Measurements from ENCODE around the gene DHTKD1.
"Not testable (repeated sequence)": the region's sequence is repeated elsewhere in the genome, so short reads cannot be mapped to it uniquely, and the experiment has no call there.

The DHTKD1 gene

DNA sequence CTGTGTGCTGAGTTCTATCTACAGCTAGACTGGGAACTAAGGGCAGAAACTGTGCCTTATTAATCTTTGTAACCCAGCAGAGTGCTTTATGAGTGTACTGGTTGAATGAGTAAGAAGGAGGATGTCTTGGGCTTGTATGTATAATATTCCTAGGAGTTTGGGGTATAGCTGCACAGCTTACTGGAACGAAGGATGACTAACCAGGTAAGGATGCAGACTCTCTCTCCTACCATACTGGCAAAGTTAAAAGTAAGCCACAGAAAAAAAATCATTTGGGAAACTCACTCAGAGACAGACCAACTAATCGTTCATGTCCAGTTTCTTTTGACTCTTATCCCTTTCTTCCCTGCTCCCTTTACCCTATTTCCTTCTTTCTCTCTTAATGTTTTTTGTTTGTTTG lies 1.4 kb upstream of the DHTKD1 start:
- DNase-seq (ENCODE audit: low spot score), result no peak

DNA sequence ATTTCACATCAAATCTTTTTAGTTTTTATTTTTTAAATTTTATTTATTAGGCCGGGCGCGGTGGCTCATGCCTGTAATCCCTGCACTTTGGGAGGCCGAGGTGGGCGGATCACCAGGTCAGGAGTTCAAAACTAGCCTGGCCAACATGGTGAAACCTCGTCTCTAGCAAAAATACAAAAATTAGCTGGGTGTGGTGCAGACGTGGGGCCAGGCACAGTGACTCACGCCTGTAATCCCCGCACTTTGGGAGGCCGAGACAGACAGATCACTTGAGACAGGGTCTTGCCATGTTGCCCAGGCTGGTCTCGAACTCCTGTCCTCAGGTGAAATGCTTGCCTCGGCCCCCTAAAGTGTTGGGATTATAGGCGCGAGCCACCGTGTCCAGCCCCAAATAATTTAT lies 2.7 kb downstream of the DHTKD1 start:
- DNase-seq (ENCODE audit: low spot score), result not testable (repeated sequence)

DNA sequence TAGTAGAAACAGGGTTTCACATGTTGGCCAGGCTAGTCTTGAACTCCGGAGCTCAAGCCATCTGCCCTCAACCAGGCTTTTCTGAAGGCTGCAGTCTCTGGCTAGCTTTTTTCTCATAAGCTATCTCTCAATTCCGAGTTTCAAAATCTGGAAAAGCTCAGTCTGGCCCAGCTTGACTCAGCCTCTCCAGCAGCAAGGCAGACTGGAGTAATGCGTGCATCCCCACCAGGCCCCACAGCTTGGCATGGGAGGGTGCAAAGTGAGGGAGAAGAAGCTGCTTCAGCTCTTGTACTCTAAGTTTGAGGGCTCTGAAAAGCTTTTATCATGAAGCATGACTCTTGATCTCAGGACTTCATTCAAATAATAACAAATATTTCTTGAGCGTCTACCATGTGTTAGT lies 4.8 kb downstream of the DHTKD1 start:
- no peak for DNase-seq (ENCODE audit: low spot score)

DNA sequence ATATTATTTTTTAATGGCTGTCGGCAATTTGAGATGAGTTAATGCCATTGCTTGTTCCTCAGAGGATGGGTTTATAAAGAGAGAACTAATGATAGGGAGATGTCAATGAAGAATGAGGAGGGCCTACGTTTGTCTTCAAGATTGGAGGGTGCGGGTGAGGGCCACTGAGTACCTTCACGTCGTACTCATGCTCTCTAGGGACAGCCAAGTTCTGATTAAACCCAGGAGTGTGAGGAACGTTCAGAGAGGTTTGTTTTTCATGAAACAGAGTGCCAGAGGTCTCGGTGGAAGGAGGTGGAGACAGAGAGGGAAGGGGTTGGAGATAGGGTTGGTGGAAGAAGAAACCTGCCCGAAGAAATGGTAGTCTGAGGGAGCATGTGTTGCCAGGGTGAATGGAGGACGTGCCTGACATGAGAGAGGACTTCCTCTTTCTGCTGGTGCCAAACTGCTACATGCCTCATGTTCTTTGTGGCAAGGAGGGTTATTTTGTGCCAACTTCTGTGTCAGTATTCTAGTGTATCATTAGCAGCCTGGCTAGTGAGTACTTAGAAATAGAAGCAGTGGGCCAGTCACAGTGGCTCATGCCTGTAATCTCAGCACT lies 8.9 kb downstream of the DHTKD1 start:
- no peak for DNase-seq (ENCODE audit: low spot score)

DNA sequence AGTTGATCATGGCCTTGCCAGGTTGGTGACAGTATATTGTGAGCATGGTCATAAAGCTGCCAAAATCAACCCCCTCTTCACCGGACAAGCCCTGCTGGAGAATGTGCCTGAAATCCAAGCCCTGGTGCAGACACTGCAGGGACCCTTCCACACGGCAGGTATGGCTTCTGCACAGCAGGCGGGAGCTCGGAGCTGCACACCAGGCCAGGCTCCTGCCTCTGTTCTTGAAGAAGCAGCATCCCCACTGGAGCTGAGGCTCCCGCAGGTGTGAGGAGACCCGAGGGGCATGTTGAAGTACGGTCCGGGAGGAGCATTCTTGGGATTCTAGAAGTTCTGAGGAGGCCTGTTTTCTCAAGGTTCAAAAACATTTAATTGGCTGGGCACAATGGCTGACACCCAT lies 12.7 kb downstream of the DHTKD1 start:
- DNase-seq (ENCODE audit: low spot score), result no peak

DNA sequence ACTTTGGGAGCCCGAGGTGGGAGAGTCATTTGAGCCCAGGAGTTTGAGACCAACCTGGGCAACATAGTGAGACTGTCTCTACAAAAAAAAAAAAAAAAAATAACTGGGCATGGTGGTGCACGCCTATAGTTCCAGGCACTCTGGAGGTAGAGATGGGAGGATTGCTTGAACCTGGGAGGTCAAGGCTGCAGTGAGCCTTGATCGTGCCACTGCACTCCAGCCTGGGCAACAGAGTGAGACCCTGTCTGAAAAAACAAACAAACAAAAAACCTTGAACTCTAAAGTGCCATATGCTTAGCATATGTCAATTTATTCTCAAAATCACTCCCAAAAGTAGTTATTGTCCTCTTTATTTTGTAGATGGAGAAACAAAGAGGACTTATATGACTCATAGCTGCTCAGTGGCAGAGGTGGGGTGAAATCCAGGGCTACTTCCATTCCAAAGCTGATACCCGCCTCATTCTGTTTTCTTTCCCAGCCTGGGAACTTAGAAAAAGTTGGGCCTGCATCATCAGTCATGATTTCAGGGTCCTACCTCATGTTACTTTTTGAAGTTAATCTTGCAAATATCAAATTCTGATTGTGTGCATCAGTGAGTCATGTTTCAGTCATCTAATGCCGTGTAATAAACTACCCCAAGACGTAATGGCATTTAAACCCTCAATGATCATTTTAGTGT lies 13.3 kb downstream of the DHTKD1 start:
- no peak for DNase-seq (ENCODE audit: low spot score)

DNA sequence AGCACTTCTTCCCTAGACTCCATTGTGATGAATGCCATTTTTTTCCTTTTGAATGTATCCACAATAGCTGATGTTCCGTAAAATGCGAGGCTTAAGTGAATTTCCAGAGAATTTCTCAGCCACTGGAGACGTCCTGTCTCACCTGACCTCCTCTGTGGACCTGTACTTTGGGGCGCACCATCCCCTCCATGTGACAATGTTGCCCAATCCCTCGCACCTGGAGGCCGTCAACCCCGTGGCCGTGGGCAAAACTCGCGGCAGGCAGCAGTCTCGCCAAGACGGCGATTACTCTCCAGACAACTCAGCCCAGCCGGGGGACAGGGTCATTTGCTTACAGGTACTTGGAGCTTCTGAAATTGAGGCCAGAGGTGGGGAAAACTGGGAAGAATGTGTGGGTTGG lies 20.2 kb downstream of the DHTKD1 start:
- DNase-seq (ENCODE audit: low spot score), result no peak

DNA sequence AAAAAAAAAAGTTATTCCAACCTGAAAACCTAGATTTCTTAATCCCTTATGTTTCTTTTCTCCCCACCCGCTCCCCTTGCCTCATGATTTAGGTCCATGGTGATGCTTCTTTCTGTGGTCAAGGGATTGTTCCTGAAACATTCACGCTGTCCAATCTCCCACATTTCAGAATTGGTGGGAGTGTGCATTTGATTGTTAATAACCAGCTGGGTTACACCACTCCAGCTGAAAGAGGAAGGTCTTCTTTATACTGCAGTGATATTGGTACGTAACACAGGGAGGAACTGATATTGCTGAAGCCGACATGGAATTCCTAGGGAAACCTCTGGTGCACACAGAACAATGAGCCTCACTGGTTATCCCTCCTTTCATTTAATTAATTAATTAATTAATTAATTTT lies 22.7 kb downstream of the DHTKD1 start:
- DNase-seq (ENCODE audit: low spot score), result no peak

DNA sequence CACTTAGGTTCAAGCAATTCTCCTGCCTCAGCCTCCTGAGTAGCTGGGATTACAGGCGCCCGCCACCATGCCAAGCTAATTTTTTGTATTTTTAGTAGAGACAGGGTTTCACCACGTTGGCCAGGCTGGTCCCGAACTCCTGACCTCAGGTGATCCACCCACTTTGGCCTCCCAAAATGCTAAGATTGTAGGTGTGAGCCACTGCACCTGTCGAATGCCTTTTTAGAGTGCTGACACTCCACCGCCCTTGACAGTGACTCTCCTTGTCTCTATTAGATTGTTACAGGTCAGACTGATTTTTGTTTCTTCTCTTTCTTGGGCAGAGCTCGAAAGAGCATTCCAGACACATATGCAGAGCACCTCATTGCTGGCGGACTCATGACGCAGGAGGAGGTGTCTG lies 28.6 kb downstream of the DHTKD1 start:
- not testable (repeated sequence) for DNase-seq (ENCODE audit: low spot score)

DNA sequence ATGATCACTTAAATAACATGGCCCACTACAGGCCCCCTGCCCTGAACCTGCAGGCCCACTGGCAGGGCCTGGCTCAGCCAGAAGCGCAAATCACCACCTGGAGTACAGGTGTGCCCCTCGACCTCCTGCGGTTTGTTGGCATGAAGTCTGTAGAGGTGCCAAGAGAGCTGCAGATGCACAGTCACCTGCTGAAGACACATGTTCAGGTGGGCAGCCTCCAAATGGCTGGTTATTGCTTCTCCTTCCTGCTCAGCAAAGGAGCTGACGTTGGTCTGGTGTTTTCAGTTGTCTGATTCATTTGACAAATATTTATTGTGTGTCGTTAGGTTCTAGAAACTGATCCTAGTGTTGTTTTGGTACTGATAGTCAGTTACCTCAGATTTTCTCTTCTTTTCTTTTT lies 29.0 kb downstream of the DHTKD1 start:
- no peak for DNase-seq (ENCODE audit: low spot score)

DNA sequence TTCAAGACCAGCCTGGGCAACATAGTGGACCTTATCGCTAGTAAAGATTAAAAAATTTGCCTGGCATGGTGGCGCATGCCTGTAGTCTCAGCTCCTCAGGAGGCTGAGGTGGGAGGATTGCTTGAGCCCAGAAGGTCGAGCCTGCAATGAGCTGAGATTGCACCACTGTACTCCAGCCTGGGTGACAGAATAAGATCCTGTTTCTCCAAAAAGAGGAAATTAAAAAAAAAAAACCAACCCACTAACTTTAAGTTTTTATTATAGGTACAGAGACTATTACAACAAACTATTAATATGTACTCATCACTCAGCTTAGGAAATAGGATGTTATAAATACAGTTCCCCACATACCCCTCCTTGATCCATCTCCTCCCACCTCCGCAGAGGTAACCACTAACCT lies 30.2 kb downstream of the DHTKD1 start:
- no peak for DNase-seq (ENCODE audit: low spot score)

DNA sequence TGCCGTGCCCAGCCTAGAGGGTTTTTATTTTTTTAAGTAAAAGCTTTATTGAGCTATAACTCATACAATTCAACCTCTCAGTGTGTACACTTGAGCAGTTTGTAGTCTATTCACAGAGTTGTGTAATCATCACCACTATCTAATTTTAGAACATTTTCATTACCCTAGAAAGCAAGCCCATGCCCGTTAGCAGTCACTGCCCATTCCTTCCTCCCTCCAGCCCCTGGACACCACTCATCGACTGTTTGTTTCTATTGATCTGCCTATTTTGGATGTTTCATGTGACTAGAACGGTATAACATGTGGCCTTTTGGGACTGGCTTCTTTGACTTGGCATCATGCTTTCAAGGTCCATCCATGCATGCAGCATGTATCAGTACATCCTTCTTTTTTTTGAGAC lies 35.0 kb downstream of the DHTKD1 start:
- no peak for DNase-seq (ENCODE audit: low spot score)

DNA sequence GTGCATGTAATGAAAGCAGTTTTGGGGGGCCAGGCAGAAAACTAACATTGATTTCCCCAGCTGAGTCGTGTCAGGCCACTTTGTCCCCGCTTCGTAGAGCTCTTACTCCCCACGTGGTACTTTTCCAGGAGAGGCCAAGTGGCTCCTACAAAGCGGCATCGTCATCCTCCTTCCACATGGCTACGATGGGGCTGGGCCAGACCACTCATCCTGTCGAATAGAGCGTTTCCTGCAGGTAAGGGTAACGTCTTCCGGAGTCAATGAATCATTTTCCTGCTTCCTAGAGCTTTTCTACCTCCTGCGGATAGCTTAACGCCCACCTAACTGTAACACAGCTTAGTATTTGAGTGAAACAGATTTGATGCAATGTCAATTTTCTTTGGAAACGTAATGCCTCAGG lies 39.0 kb downstream of the DHTKD1 start:
- no peak for DNase-seq (ENCODE audit: low spot score)

DNA sequence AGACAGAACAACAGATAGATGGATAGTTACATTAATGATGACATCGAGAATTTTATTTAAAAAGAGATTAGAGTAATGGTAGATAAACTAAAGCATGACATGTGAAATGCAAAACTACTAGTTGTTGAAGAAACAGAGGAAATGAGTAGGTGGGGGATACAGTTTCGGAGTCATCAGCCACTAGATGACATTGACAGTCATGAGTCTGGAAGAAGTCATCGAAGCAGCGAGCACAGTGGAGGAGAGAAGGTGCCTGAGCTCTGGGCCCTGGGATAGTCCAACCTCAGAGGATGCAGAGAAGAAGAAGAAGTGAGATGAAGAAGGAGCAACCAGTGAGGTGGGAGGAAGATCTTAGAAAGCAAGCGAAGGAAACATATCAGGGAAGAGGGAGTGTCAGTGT lies 40.5 kb downstream of the DHTKD1 start:
- no peak for DNase-seq (ENCODE audit: low spot score)

DNA sequence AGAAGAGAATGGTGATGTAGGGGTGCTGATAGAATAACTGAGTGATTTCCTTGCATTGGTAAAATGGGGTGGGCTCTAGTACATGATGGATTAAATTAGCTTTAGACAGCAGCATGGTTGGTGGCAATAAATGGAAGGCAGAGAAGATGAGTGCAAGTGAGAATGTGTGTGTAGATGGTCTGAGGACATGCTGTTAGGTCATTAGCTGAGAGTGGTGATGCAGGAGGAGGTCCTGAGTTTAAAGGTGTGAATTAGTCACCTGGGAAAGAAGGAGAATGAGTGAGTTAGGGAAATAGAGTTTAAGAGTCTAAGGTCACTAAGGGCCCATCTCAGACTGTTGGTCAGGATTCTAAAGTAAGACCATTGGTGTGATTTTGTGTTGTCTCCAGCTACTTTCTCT lies 42.8 kb downstream of the DHTKD1 start:
- DNase-seq (ENCODE audit: low spot score), result no peak

DNA sequence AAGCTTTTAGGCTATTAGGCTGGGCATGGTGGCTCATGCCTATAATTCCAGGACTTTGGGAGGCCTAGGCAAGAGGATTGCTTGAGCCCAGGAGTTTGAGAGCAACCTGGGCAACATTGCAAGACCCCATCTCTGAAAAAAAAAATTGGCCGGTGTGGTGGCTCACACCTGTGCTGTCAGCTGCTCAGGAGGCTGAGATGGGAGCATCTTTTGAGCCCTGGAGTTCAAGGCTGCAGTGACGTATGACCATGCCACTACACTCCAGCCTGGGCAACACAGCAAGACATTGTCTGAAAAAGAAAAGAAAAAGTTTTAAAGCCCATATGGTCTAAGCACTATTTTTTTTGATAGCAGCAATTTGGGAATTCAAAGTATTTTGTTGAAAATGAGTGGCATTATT lies 44.9 kb downstream of the DHTKD1 start:
- no peak for DNase-seq (ENCODE audit: low spot score)

DNA sequence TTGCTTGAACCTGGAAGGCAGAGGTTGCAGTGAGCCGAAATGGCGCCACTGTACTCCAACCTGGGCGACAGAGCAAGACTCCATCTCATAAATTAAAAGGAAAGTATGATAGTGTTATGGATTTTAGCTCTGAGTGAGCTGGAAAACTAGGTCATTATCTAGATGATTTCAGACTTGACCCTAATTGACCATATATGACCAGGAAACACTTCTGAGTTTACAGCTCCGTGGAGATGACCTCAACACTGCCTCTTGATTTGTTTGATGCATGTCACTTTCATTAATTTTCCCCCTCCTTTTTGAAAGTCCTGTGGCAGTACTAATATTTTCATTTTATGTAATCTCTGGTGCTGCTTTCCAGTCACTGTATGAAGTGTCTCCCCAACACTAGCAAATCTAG lies 52.9 kb downstream of the DHTKD1 start:
- DNase-seq (ENCODE audit: low spot score), result no peak

DNA sequence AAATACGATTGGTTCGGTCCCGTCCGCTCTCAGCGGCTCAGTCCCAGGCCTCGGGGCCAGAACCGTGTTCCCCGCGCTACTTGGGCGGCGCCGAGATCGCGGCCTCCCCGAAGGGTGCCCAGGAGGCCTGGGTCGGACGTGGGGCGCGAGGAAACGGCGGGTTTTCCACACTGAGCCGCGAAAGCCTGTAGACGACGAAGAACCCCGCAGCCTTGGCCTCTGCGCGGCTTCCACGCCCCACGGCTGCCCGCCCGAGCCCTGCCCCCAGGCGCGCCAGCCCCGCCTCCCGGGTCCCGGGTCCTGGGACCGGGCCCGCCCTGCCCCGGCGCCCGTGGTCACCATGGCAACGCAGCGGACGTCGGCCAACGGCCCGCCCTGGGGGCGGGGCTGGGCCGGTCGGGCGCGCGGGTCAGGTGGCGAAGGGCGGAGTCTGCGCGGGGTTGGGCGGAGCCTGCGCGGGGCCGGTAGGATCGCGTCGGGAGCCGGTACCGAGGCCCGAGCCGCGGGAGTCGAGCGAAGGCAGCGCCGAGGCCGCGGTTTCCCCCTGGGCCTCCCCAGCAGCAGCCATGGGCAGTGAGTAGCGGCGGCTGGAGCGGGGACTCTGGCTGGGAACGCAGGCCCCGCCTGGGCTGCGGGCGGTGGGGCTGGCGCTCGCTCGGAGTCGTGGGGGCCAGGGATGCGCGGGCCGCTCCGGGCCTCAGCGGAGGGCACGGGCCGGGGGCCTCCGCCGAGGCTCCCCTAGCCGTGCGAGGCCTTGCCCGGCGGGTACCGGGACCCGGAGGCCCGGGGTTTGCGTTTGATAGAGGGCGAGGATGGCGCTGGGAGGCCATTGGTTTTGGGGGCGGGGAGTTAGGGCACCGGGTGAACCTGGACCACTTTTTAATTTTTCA lies 60.7 kb downstream of the DHTKD1 start, which contains the start of gene SEC61A2:
Gene SEC61A2, plus strand, starts transcription at position 456 of the 890 bp plus-strand sequence. Its CDS starts 111 bp downstream, at position 567.
- DNase-seq (ENCODE audit: low spot score), result peak; percentile 99

DNA sequence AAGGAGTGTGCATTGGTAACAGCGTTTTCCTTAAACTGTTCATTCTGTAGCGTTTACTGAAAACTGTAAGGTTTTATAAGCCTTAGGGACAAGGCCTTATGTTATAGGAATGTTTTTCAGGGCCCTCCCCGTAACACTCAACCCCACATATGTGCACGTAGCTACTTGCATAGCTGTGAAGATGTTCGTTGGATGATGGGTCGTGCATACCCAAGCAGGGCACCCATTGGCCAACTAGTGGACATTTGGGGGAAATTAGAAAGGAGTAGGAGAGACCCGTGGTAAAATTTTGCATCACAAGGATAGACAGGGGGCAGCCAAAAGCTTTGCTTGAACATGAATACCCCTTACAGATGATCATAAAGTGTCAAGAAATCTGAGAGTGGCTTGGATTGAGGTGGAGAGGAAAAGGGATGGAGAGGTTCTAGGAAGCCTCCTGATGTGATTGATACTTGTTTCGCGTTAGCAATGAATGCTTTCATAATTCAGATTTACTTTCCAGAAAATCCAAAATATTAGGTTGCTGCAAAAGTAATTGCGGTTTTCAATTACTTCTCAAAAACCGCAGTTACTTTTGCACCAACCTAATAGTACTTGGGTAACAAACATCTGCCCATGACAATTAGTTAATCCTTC lies 61.6 kb downstream of the DHTKD1 start:
- peak; percentile 65 for DNase-seq (ENCODE audit: low spot score)

DNA sequence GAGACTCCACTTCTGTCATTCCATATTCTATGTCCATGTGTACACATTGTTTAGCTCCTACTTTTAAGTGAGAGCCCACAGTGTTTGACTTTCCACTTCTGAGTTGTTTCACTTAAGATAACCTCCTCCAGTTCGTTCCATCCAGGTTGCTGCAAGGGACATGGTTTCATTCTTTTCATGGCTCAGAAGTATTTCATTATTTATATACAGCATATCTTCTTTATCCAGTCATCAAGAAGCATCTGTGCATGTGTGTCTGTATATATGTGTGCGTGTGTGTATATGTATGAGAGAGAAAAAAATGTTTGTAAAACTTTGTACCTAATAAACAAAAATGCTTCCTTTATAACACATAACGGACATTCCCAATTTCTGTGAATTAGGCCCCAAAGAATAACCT lies 66.9 kb downstream of the DHTKD1 start:
- DNase-seq (ENCODE audit: low spot score), result no peak

DNA sequence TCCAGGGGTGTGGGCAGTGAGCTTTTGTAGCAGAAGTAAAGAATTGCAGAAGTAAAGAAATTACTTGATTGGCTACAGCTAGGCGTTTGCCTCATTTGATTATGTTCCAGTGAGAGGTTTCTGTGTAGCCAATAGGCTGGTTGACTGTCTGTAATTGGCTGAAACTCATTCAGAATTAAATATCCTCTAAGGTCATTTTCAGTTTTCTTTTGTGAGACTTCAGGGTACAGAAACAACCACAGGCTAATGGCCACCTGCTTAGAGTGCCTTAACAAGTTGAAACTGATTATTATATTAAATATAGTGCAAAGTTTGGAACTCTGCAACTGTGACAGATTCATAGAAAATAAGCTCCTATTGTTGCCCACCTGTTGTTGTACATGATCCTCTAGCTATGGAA lies 71.3 kb downstream of the DHTKD1 start:
- DNase-seq (ENCODE audit: low spot score), result no peak

DNA sequence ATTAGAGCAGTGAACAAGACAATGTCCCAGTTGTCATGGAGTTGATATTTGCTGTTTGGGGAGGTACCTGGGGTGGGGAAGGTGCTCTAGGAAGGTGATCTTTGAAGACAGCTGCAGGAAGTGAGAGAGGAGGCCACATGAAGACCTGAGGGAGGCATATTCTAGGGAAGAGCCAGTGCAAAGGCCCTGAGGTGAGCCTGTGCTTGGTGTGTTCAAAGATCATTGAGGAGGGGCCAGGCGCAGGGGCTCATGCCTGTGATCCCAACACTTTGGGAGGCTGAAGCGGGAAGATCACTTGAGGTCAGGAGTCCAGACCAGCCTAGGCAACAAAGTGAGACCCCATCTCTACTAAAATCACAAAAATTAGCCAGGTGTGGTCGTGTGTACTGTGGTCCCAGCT lies 75.8 kb downstream of the DHTKD1 start:
- DNase-seq (ENCODE audit: low spot score), result no peak

DNA sequence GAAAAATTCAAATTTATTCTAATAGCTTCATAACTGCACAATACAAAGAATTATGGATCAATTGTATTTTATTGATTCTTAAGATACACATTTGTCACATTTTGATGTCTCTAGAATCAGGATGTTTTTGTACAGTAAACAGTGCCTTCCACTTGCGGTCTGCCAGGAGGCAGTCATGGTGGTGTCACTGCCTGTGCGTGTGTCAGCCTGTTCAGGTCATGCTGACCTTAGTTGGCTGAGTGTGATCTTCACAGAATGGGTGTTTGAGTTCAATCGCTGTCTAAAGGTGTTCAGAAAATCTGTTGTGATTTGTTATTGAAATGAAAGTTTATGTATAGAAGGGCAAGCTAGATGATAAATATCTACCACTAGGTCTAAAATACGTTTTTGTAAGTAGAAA lies 81.4 kb downstream of the DHTKD1 start:
- DNase-seq (ENCODE audit: low spot score), result no peak
